H1 (cell line): ENCODE data around the gene IDE. TPM values are rescaled to one million over a fixed set of nuclear protein-coding genes. Genes with fewer than 3 reads are reported as not detected.

Experiments
- CTCF ChIA-PET: fragments of 300-600 bp; sonication (Branson Sonifier 250); formaldehyde crosslinking; loops from one replicate; lab custom pipeline; 2021; ENCODE audit not compliant: partially characterized antibody; lab: Charles Lee
- POLR2A ChIA-PET: fragments of 300-600 bp; sonication (Branson Sonifier 250); formaldehyde crosslinking; loops from one replicate; lab custom pipeline; 2021; ENCODE audit warnings: inconsistent platforms; ENCODE audit not compliant: partially characterized antibody; lab: Charles Lee
- DNase-seq, 2 experiments: peaks; one replicate each; pipeline versions ENCODE4 v3.0.0 to v3.0.0-alpha.2; 2010 to 2022; ENCODE audit warnings: low spot score in 2 of 2, low read depth in 1 of 2, mixed read lengths in 1 of 2
- FAIRE-seq: peaks from 2 replicates; lab custom pipeline; 2011; peaks lifted over from hg19 to GRCh38; lab: Jason Lieb, UNC
- H2AFZ ChIP-seq: 2 replicates; pipeline ENCODE4 v1.8.1; 2012; ENCODE audit warnings: low read length, inconsistent platforms
- H2AK5ac ChIP-seq: 2 replicates; pipeline ENCODE4 v1.6.1; 2013; ENCODE audit warnings: low read depth, low read length
- H2BK120ac ChIP-seq: replicated peaks from 2 replicates; pipeline ENCODE3; 2013; ENCODE audit warnings: low read depth, low read length, inconsistent platforms
- H2BK12ac ChIP-seq: 2 replicates; pipeline ENCODE4 v1.6.1; 2013; ENCODE audit warnings: low read depth, low read length
- H2BK15ac ChIP-seq: 2 replicates; pipeline ENCODE4 v1.6.1; 2013; ENCODE audit warnings: low read length
- H2BK20ac ChIP-seq: 2 replicates; pipeline ENCODE4 v1.6.1; 2013; ENCODE audit warnings: low read length
- H2BK5ac ChIP-seq: 2 replicates; pipeline ENCODE4 v1.6.1; 2013; ENCODE audit warnings: low read depth, low read length
- H3K14ac ChIP-seq: 2 replicates; pipeline ENCODE4 v1.6.1; 2013; ENCODE audit warnings: inconsistent platforms; ENCODE audit not compliant: insufficient read length
- H3K18ac ChIP-seq: 2 replicates; pipeline ENCODE4 v1.6.1; 2013; ENCODE audit warnings: low read length; ENCODE audit errors: extremely low read depth
- H3K23ac ChIP-seq: 2 replicates; pipeline ENCODE4 v1.6.1; 2013; ENCODE audit warnings: inconsistent platforms; ENCODE audit not compliant: insufficient read length
- H3K23me2 ChIP-seq: 2 replicates; pipeline ENCODE4 v1.6.1; 2013; ENCODE audit warnings: low read depth, low read length
- H3K27ac ChIP-seq: 2 replicates; pipeline ENCODE4 v1.6.1; 2011; ENCODE audit warnings: low read depth, low read length, inconsistent platforms
- H3K27me3 ChIP-seq, 4 experiments: replicated peaks in 1 of 4; 1 replicate in 1 of 4; 2 replicates in 3 of 4; pipeline versions ENCODE4 v1.6.1 to v1.8.1; 2011 to 2013; ENCODE audit warnings: low read length in 3 of 4, mild to moderate bottlenecking in 3 of 4, inconsistent platforms in 2 of 4, mixed read lengths in 2 of 4, moderate library complexity in 1 of 4; ENCODE audit not compliant: control insufficient read depth in 3 of 4, insufficient read depth in 3 of 4; ENCODE audit errors: extremely low read depth in 1 of 4
- H3K36me3 ChIP-seq, 4 experiments: 2 replicates each; pipeline versions ENCODE4 v1.6.1 to v1.8.1; 2011 to 2013; ENCODE audit warnings: mild to moderate bottlenecking in 4 of 4, low read length in 3 of 4, moderate library complexity in 2 of 4, control low read depth in 1 of 4, inconsistent platforms in 1 of 4; ENCODE audit not compliant: insufficient read depth in 4 of 4, control insufficient read depth in 2 of 4
- H3K4ac ChIP-seq: replicated peaks from 2 replicates; pipeline ENCODE3; 2013; ENCODE audit warnings: low read length, low read depth, mixed read lengths, inconsistent platforms; ENCODE audit not compliant: insufficient read length
- H3K4me1 ChIP-seq, 4 experiments: replicated peaks in 1 of 4; 1 replicate in 1 of 4; 2 replicates in 3 of 4; pipeline versions ENCODE4 v1.6.1 to v1.8.1; 2011 to 2013; ENCODE audit warnings: low read length in 3 of 4, inconsistent platforms in 2 of 4, mixed read lengths in 1 of 4; ENCODE audit not compliant: insufficient read depth in 4 of 4, control insufficient read depth in 3 of 4
- H3K4me2 ChIP-seq, 2 experiments: 2 replicates each; pipeline versions ENCODE4 v1.6.1 to v1.8.1; 2011 to 2013; ENCODE audit warnings: low read depth in 2 of 2, low read length in 2 of 2, control low read depth in 1 of 2, inconsistent platforms in 1 of 2, mild to moderate bottlenecking in 1 of 2; ENCODE audit not compliant: insufficient read depth in 1 of 2
- H3K4me3 ChIP-seq, 4 experiments: fragments of 200-600, 300-600 bp in 1 of 4; sonication (generic), shearing (Covaris generic), sonication (Bioruptor Twin) in 1 of 4; 2 replicates each; pipeline versions ENCODE4 v1.5.1 to v1.8.1; 2011 to 2016; ENCODE audit warnings: low read length in 4 of 4, low read depth in 3 of 4, control low read depth in 2 of 4, inconsistent platforms in 2 of 4, mild to moderate bottlenecking in 2 of 4, mixed read lengths in 1 of 4, moderate library complexity in 1 of 4; ENCODE audit not compliant: insufficient read depth in 2 of 4; ENCODE audit errors: extremely low read depth in 1 of 4
- H3K56ac ChIP-seq: replicated peaks from 2 replicates; pipeline ENCODE3; 2013; ENCODE audit warnings: low read depth, mild to moderate bottlenecking, mixed read lengths, low read length, inconsistent platforms; ENCODE audit not compliant: insufficient read length
- H3K79me1 ChIP-seq: 2 replicates; pipeline ENCODE4 v1.6.1; 2013; ENCODE audit warnings: low read depth, low read length, control low read depth
- H3K79me2 ChIP-seq, 2 experiments: 2 replicates each; pipeline versions ENCODE4 v1.6.1 to v1.8.1; 2012 to 2013; ENCODE audit warnings: low read length in 2 of 2, mild to moderate bottlenecking in 2 of 2, inconsistent platforms in 1 of 2; ENCODE audit not compliant: insufficient read depth in 2 of 2, control insufficient read depth in 1 of 2
- H3K9ac ChIP-seq, 4 experiments: replicated peaks in 1 of 4; 1 replicate in 1 of 4; 2 replicates in 3 of 4; pipeline versions ENCODE4 v1.6.1 to v1.8.1; 2011 to 2013; ENCODE audit warnings: low read depth in 3 of 4, low read length in 3 of 4, control low read depth in 2 of 4, mild to moderate bottlenecking in 2 of 4, moderate library complexity in 2 of 4, inconsistent platforms in 1 of 4; ENCODE audit errors: extremely low read depth in 1 of 4
- H3K9me3 ChIP-seq, 2 experiments: 2 replicates each; pipeline versions ENCODE4 v1.6.1 to v1.8.1; 2012 to 2013; ENCODE audit warnings: mild to moderate bottlenecking in 2 of 2, moderate library complexity in 2 of 2, control low read depth in 1 of 2, inconsistent platforms in 1 of 2, low read depth in 1 of 2, low read length in 1 of 2, mixed read lengths in 1 of 2; ENCODE audit not compliant: insufficient read depth in 2 of 2
- H4K20me1 ChIP-seq, 2 experiments: replicated peaks in 1 of 2; 2 replicates each; pipeline versions ENCODE3 to v1.8.1; 2011 to 2013; ENCODE audit warnings: inconsistent platforms in 2 of 2, low read length in 2 of 2, mild to moderate bottlenecking in 1 of 2; ENCODE audit not compliant: insufficient read depth in 2 of 2, control insufficient read depth in 1 of 2
- H4K5ac ChIP-seq: 2 replicates; pipeline ENCODE4 v1.6.1; 2013; ENCODE audit warnings: low read length, low read depth, mixed read lengths, inconsistent platforms; ENCODE audit not compliant: insufficient read length
- H4K8ac ChIP-seq: 2 replicates; pipeline ENCODE4 v1.8.0; 2013; ENCODE audit warnings: mild to moderate bottlenecking, moderate library complexity, low read length, inconsistent platforms; ENCODE audit not compliant: insufficient read depth; ENCODE audit errors: extremely low read depth
- H4K91ac ChIP-seq: replicated peaks from 2 replicates; pipeline ENCODE3; 2013; ENCODE audit warnings: low read length, mixed read lengths, inconsistent platforms; ENCODE audit not compliant: insufficient read length
- ASH2L ChIP-seq: fragments of 200-600, 300-600 bp; sonication (generic); IDR thresholded peaks from one replicate; pipeline ENCODE4 v1.7.1; 2017; ENCODE audit warnings: low read length
- BACH1 ChIP-seq: IDR thresholded peaks from 2 replicates; pipeline ENCODE4 v1.6.1; 2012; ENCODE audit warnings: low read length, improper control_type of control experiment
- CHD2 ChIP-seq: IDR thresholded peaks from 2 replicates; pipeline ENCODE4 v1.6.1; 2012; ENCODE audit warnings: low read length, improper control_type of control experiment
- CREB1 ChIP-seq: IDR thresholded peaks from 2 replicates; pipeline ENCODE4 v1.6.1; 2012; ENCODE audit warnings: inconsistent platforms
- EGR1 ChIP-seq: IDR thresholded peaks from 2 replicates; pipeline ENCODE4 v1.6.1; 2011; ENCODE audit warnings: low read depth, low read length, borderline replicate concordance
- JUN ChIP-seq: IDR thresholded peaks from 2 replicates; pipeline ENCODE4 v1.6.1; 2011; ENCODE audit warnings: low read depth, mild to moderate bottlenecking, improper control_type of control experiment, low read length
- RNF2 ChIP-seq: fragments of 200-900, 300-1000 bp; sonication (generic); IDR thresholded peaks from 2 replicates; pipeline ENCODE4 v1.7.1; 2016; ENCODE audit warnings: borderline replicate concordance, low read depth, mild to moderate bottlenecking, antibody characterized with exemption, low read length; ENCODE audit not compliant: poor library complexity, severe bottlenecking; ENCODE audit errors: missing control alignments
- SIRT6 ChIP-seq: IDR thresholded peaks from one replicate; pipeline ENCODE4 v1.7.1; 2012; ENCODE audit warnings: low read length, inconsistent platforms
- SP1 ChIP-seq: IDR thresholded peaks from 2 replicates; pipeline ENCODE4 v1.6.1; 2011; ENCODE audit warnings: low read depth, low read length
- ZNF274 ChIP-seq: IDR thresholded peaks from 2 replicates; pipeline ENCODE4 v1.7.0; 2012; ENCODE audit warnings: low read length, borderline replicate concordance; ENCODE audit errors: extremely low read depth
- WGBS, 2 experiments: shearing (Covaris generic) in 1 of 2; methylation state at CpG; one replicate each; pipeline versions ENCODE4 v1.1.6 to v1.1.7; 2013 to 2015; ENCODE audit warnings: low lambda C conversion rate in 2 of 2, mixed read lengths in 2 of 2, inconsistent platforms in 1 of 2, low coverage in 1 of 2, missing lambda C conversion rate in 1 of 2; ENCODE audit not compliant: insufficient replicate concordance in 2 of 2, insufficient coverage in 1 of 2, insufficient read length in 1 of 2; ENCODE audit errors: extremely low coverage in 1 of 2, missing lambda C conversion rate in 1 of 2; 5-methylcytosine and 5-hydroxymethylcytosine counted together
- polyA plus RNA-seq, 7 experiments: library from polyadenylated mRNA; depleted of rRNA in 3 of 7; stranded (reverse) in 5 of 7; unstranded in 2 of 7; fragments of >200 nt in 5 of 7; fragments of 200-250 nt in 2 of 7; gene quantifications; 1 replicate in 5 of 7; 2 replicates in 1 of 7; 4 replicates in 1 of 7; pipeline versions ENCODE4 v1.2.1 to v1.2.3, GENCODE V29; 2011 to 2013; ENCODE audit warnings: missing spikeins in 2 of 7, mixed read lengths in 2 of 7
- total RNA-seq: library from RNA; stranded (reverse); fragmentation: NEBNext Ultra II Directional; extraction: Animal tissue kit (Norgen Biotek cat#: 25700); gene quantifications from 2 replicates; pipeline ENCODE4 v1.2.1, GENCODE V29; 2021
- TF ChIP-seq, protein P1 (sequence below): IDR thresholded peaks from 2 replicates; pipeline ENCODE4 v1.6.1; 2012; ENCODE audit warnings: low read length, inconsistent platforms

The IDE gene
- total and polyA plus RNA-seq, 2 of the 8 experiments (the other 6 are each of a cell fraction or from before 2014, with no cell fraction given) = 12.7 to 52.7 TPM

- H2BK15ac ChIP-seq = no peak overlapping the region
- H3K9ac ChIP-seq = no peak overlapping the region
- H4K8ac ChIP-seq = no peak overlapping the region
- H3K4me1 ChIP-seq = no peaks in the 10 kb centered on the region
- DNase-seq = no peak
- no peak overlapping the region for H3K4ac ChIP-seq
- H4K91ac ChIP-seq = no peak overlapping the region
- H3K18ac ChIP-seq = no peak overlapping the region
- CTCF ChIA-PET = interaction anchor here (0.5 to 0.6 kb wide), 2 partner anchors 11 to 28 kb away, joined by 3 read pairs; no protein-coding TSS in a partner anchor
- no peak overlapping the region for H3K14ac ChIP-seq
- H3K9me3 ChIP-seq = no peaks in the 10 kb centered on the region
- no peak overlapping the region for H3K4me2 ChIP-seq
- no peak overlapping the region for H2BK5ac ChIP-seq
- no peak overlapping the region for H3K23ac ChIP-seq
- H3K4me3 ChIP-seq = no peak overlapping the region
- no peak overlapping the region for H2BK120ac ChIP-seq
- POLR2A ChIA-PET = no interaction called here
- H2BK20ac ChIP-seq = no peak overlapping the region
- H3K79me2 ChIP-seq = no peaks in the 10 kb centered on the region
- WGBS, 2 experiments = 93% methylated on average over 7 of the region's 7 CpGs; no CpG with 5 or more reads in 1 of the 2 experiments
- H2AFZ ChIP-seq = no peak overlapping the region
- H2AK5ac ChIP-seq = no peak overlapping the region
- H4K20me1 ChIP-seq = no peaks in the 10 kb centered on the region
- H3K23me2 ChIP-seq = no peaks in the 10 kb centered on the region
- no peak overlapping the region for H3K56ac ChIP-seq
- no peak overlapping the region for H3K27ac ChIP-seq
- no peak overlapping the region for H4K5ac ChIP-seq
- H3K27me3 ChIP-seq = no peaks in the 10 kb centered on the region
- no peak for FAIRE-seq
- H2BK12ac ChIP-seq = no peak overlapping the region
- no peaks in the 10 kb centered on the region for H3K79me1 ChIP-seq
- peaks cover 0 to 25% (median 10%) of the 10 kb centered on the region in 4 experiments; a peak in 6 of 8 replicates for H3K36me3 ChIP-seq
- TF ChIP-seq CREB1 = no peak
- no peak for TF ChIP-seq BACH1
- no peak for TF ChIP-seq ASH2L
- TF ChIP-seq SIRT6 = no peak
- no peak for TF ChIP-seq CHD2
- TF ChIP-seq EGR1 = no peak
- TF ChIP-seq, protein P1, sequence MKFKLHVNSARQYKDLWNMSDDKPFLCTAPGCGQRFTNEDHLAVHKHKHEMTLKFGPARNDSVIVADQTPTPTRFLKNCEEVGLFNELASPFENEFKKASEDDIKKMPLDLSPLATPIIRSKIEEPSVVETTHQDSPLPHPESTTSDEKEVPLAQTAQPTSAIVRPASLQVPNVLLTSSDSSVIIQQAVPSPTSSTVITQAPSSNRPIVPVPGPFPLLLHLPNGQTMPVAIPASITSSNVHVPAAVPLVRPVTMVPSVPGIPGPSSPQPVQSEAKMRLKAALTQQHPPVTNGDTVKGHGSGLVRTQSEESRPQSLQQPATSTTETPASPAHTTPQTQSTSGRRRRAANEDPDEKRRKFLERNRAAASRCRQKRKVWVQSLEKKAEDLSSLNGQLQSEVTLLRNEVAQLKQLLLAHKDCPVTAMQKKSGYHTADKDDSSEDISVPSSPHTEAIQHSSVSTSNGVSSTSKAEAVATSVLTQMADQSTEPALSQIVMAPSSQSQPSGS = no peak
- TF ChIP-seq JUN = no peak
- TF ChIP-seq SP1 = no peak
- no peak for TF ChIP-seq ZNF274
- TF ChIP-seq RNF2 = no peak
Observed at GRCh38 chr10:92451431-92451830, 122.5 kb downstream of the IDE start.
